Prostate gland (tissue), 2 donors: ENCODE measurements around the gene ZNF134. TPM values are rescaled to one million over a fixed set of nuclear protein-coding genes. Genes with fewer than 3 reads are reported as not detected.
A peak's percentile ranks its signal among the peaks of the same experiment; 100 is the strongest.

Experiments used
- DNase-seq: peaks from one replicate; pipeline ENCODE4 v3.0.0-alpha.2; 2019; ENCODE audit warnings: low spot score
- H3K27ac ChIP-seq, 2 donors: fragments of 200-600 bp; sonication (generic); 2 replicates each; pipeline ENCODE4 v1.5.1; 2017 to 2019
- H3K27me3 ChIP-seq: fragments of 200-600 bp; sonication (generic); replicated peaks from 2 replicates; pipeline ENCODE4 v1.5.1; 2019; ENCODE audit not compliant: insufficient read depth
- H3K36me3 ChIP-seq, 2 donors: fragments of 200-600 bp; sonication (generic); 1 replicate in 1 of 2; 2 replicates in 1 of 2; pipeline versions ENCODE4 v1.5.1 to v1.8.1; 2017 to 2019
- H3K4me1 ChIP-seq: fragments of 200-600 bp; sonication (generic); replicated peaks from 2 replicates; pipeline ENCODE4 v1.5.1; 2019
- H3K4me3 ChIP-seq, 2 donors: fragments of 200-600 bp; sonication (generic); 2 replicates each; pipeline ENCODE4 v1.5.1; 2017 to 2019
- H3K9me3 ChIP-seq: fragments of 200-600 bp; sonication (generic); 2 replicates; pipeline ENCODE4 v1.5.1; 2017
- CTCF ChIP-seq, 4 experiments: fragments of 200-600 bp in 2 of 4; fragments of 450-650 bp in 2 of 4; sonication (generic) in 2 of 4; IDR thresholded peaks; 1 replicate in 3 of 4; 2 replicates in 1 of 4; pipeline ENCODE4 v1.5.1; 2016 to 2019; ENCODE audit warnings: antibody characterized with exemption in 4 of 4, mild to moderate bottlenecking in 2 of 4, moderate library complexity in 2 of 4
- POLR2A ChIP-seq: fragments of 450-650 bp; IDR thresholded peaks from one replicate; pipeline ENCODE4 v1.6.1; 2016; ENCODE audit warnings: antibody characterized with exemption, mild to moderate bottlenecking
- POLR2AphosphoS5 ChIP-seq: sonication (generic); formaldehyde crosslinking; IDR thresholded peaks from one replicate; pipeline ENCODE4 v1.6.1; 2017; ENCODE audit warnings: antibody characterized with exemption
- WGBS: methylation state at CpG from one replicate; pipeline ENCODE4 v1.1.5; 2018; 5-methylcytosine and 5-hydroxymethylcytosine counted together
- intact Hi-C: fragments of 100-400 bp; cut with DNase I; formaldehyde crosslinking; loops from one replicate; pipeline ENCODE4 v1.14.2; 2022
- total RNA-seq, 2 donors: library from RNA; depleted of rRNA; stranded (reverse); fragments of >200 nt; gene quantifications; one replicate each; pipeline ENCODE4 v1.1.0, GENCODE V29; 2016

Gene ZNF134
- 10 to 100 TPM; 18.3 to 25.8 TPM for total RNA-seq

- peaks cover 4 to 6% of the 10 kb centered on the region in 2 donors for H3K36me3 ChIP-seq
- H3K4me1 ChIP-seq, result no peaks in the 10 kb centered on the region
- DNase-seq, result peak; percentile 91
- TF ChIP-seq CTCF (IDR thresholded peaks at IDR 0.05) (peak in 3 of 4 experiments; percentile 22 to 41 (median 34)), POLR2AphosphoS5 (peak; percentile 87), POLR2A (no peak)
- peak within 1 kb of the TSS; percentile 84 to 93 for H3K4me3 ChIP-seq
- no peaks in the 10 kb centered on the region for H3K27me3 ChIP-seq
- H3K27ac ChIP-seq, result peak within 1 kb of the TSS; percentile 56 to 69
- intact Hi-C loops, result no loop called here
- H3K9me3 ChIP-seq, result no peaks in the 10 kb centered on the region
- 2% methylated on average over 64 of the region's 64 CpGs for WGBS
Measured at GRCh38 chr19:57613941-57614743, at the start of gene ZNF134. Gene ZNF134 (plus strand): TSS chr19:57614242. CDS start chr19:57619469, 5,227 bp downstream.

GRCh38 chr19:57566396-57567265 lies 47.4 kb upstream of the ZNF134 start:
- 55% methylated on average over 7 of the region's 7 CpGs for WGBS
- TF ChIP-seq POLR2AphosphoS5 (no peak), POLR2A (no peak), CTCF (IDR thresholded peaks at IDR 0.05) (no peak)
- no peaks in the 10 kb centered on the region for H3K9me3 ChIP-seq

GRCh38 chr19:57570707-57571106 lies 43.3 kb upstream of the ZNF134 start:
- no peaks in the 10 kb centered on the region for H3K27me3 ChIP-seq
- peaks cover 12% of the 10 kb centered on the region for H3K9me3 ChIP-seq
- intact Hi-C loops, result loop anchor here (10.0 kb wide), 1 partner anchor 584 kb away; the partner anchor contains the start of gene ZNF329
- H3K4me3 ChIP-seq, result no peak overlapping the region
- no peak overlapping the region for H3K27ac ChIP-seq
- H3K4me1 ChIP-seq, result no peaks in the 10 kb centered on the region
- no peak for TF ChIP-seq POLR2A
- no peak for TF ChIP-seq CTCF (IDR thresholded peaks at IDR 0.05)
- no peak for TF ChIP-seq POLR2AphosphoS5
- H3K36me3 ChIP-seq, result peaks cover 12 to 39% of the 10 kb centered on the region in 2 donors
- DNase-seq, result no peak

More at GRCh38 chr19:57566396-57567265, 47.4 kb upstream of the ZNF134 start:
- intact Hi-C loops, result no loop called here
- H3K4me3 ChIP-seq, result no peak overlapping the region
- no peaks in the 10 kb centered on the region for H3K27me3 ChIP-seq
- no peak overlapping the region for H3K27ac ChIP-seq
- no peaks in the 10 kb centered on the region for H3K36me3 ChIP-seq
- DNase-seq, result no peak
- H3K4me1 ChIP-seq, result no peaks in the 10 kb centered on the region

- 97% methylated on average over 3 of the region's 3 CpGs for WGBS
- Histone ChIP-seq H3K36me3 (peaks cover 12 to 47% of the 10 kb centered on the region in 2 donors), H3K9me3 (peaks cover 12% of the 10 kb centered on the region), H3K4me3 (no peak overlapping the region), H3K27me3 (no peaks in the 10 kb centered on the region), H3K27ac (no peak overlapping the region), H3K4me1 (no peaks in the 10 kb centered on the region)
- TF ChIP-seq POLR2AphosphoS5 (no peak), CTCF (IDR thresholded peaks at IDR 0.05) (no peak), POLR2A (no peak)
- intact Hi-C loops, result loop anchor here (10.0 kb wide), 1 partner anchor 582 kb away; the partner anchor contains the start of gene ZNF329
- DNase-seq, result no peak
Measured at GRCh38 chr19:57572415-57572947, 41.6 kb upstream of the ZNF134 start.
